ENCODE data around the gene BPIFB2.

BPIFB2 gene

GRCh38 chr20:33033381-33033780 lies 25.9 kb downstream of the BPIFB2 start:
- TF ChIP-seq GATA2 (IDR thresholded peaks at IDR 0.05; ENCODE audit: low read depth, low read length) (no peak), GATA3 (IDR thresholded peaks at IDR 0.05; ENCODE audit: low read depth, low read length) (no peak)

- no peak for TF ChIP-seq GATA2 (IDR thresholded peaks at IDR 0.05; ENCODE audit: low read depth, low read length)
- no peak for TF ChIP-seq GATA3 (IDR thresholded peaks at IDR 0.05; ENCODE audit: low read depth, low read length)
These were observed 26.6 kb downstream of the BPIFB2 start for GRCh38 chr20:33034115-33034514.

- TF ChIP-seq GATA2 (IDR thresholded peaks at IDR 0.05; ENCODE audit: low read depth, low read length) (no peak), GATA3 (IDR thresholded peaks at IDR 0.05; ENCODE audit: low read depth, low read length) (no peak)
These were observed 27.5 kb downstream of the BPIFB2 start for GRCh38 chr20:33034901-33035492.

GRCh38 chr20:33037456-33037855 lies 30.0 kb downstream of the BPIFB2 start:
- TF ChIP-seq GATA2 (IDR thresholded peaks at IDR 0.05; ENCODE audit: low read depth, low read length) (no peak), GATA3 (IDR thresholded peaks at IDR 0.05; ENCODE audit: low read depth, low read length) (no peak)

GRCh38 chr20:33038243-33038642 lies 30.7 kb downstream of the BPIFB2 start:
- no peak for TF ChIP-seq GATA3 (IDR thresholded peaks at IDR 0.05; ENCODE audit: low read depth, low read length)
- TF ChIP-seq GATA2 (IDR thresholded peaks at IDR 0.05; ENCODE audit: low read depth, low read length) = no peak

- TF ChIP-seq GATA2 (IDR thresholded peaks at IDR 0.05; ENCODE audit: low read depth, low read length) (no peak), GATA3 (IDR thresholded peaks at IDR 0.05; ENCODE audit: low read depth, low read length) (no peak)
These were observed 34.9 kb downstream of the BPIFB2 start for GRCh38 chr20:33042430-33042829.

- TF ChIP-seq GATA3 (IDR thresholded peaks at IDR 0.05; ENCODE audit: low read depth, low read length) (no peak), GATA2 (IDR thresholded peaks at IDR 0.05; ENCODE audit: low read depth, low read length) (no peak)
These were observed 35.7 kb downstream of the BPIFB2 start for GRCh38 chr20:33042983-33043730.

GRCh38 chr20:33043731-33044181 lies 36.3 kb downstream of the BPIFB2 start:
- no peak for TF ChIP-seq GATA2 (IDR thresholded peaks at IDR 0.05; ENCODE audit: low read depth, low read length)
- TF ChIP-seq GATA3 (IDR thresholded peaks at IDR 0.05; ENCODE audit: low read depth, low read length) = no peak

GRCh38 chr20:33046412-33046811 lies 38.9 kb downstream of the BPIFB2 start:
- TF ChIP-seq GATA3 (IDR thresholded peaks at IDR 0.05; ENCODE audit: low read depth, low read length) (no peak), GATA2 (IDR thresholded peaks at IDR 0.05; ENCODE audit: low read depth, low read length) (no peak)

- TF ChIP-seq GATA3 (IDR thresholded peaks at IDR 0.05; ENCODE audit: low read depth, low read length) (no peak), GATA2 (IDR thresholded peaks at IDR 0.05; ENCODE audit: low read depth, low read length) (no peak)
These were observed 43.8 kb downstream of the BPIFB2 start for GRCh38 chr20:33051333-33051732.

- TF ChIP-seq GATA2 (IDR thresholded peaks at IDR 0.05; ENCODE audit: low read depth, low read length) (no peak), GATA3 (IDR thresholded peaks at IDR 0.05; ENCODE audit: low read depth, low read length) (no peak)
These were observed 46.0 kb downstream of the BPIFB2 start, which contains the start of gene BPIFB3 for GRCh38 chr20:33053291-33054106. Gene BPIFB3, plus strand, starts transcription at chr20:33053903. Its CDS starts 1,533 bp downstream, at chr20:33055436.

- TF ChIP-seq GATA3 (IDR thresholded peaks at IDR 0.05; ENCODE audit: low read depth, low read length) (no peak), GATA2 (IDR thresholded peaks at IDR 0.05; ENCODE audit: low read depth, low read length) (no peak)
These were observed 46.9 kb downstream of the BPIFB2 start for GRCh38 chr20:33054381-33054780.

GRCh38 chr20:33054791-33055190 lies 47.3 kb downstream of the BPIFB2 start:
- no peak for TF ChIP-seq GATA3 (IDR thresholded peaks at IDR 0.05; ENCODE audit: low read depth, low read length)
- TF ChIP-seq GATA2 (IDR thresholded peaks at IDR 0.05; ENCODE audit: low read depth, low read length) = no peak

GRCh38 chr20:33059136-33059535 lies 51.6 kb downstream of the BPIFB2 start:
- TF ChIP-seq GATA3 (IDR thresholded peaks at IDR 0.05; ENCODE audit: low read depth, low read length) (no peak), GATA2 (IDR thresholded peaks at IDR 0.05; ENCODE audit: low read depth, low read length) (no peak)
